SK-N-MC (cell line): ENCODE results near the gene UNC50.

ENCODE experiments used
- DNase-seq: peaks from one replicate; pipeline ENCODE4 v3.0.0-alpha.2; 2011; ENCODE audit warnings: low read depth, low spot score
- H3K27ac ChIP-seq: fragments of 200-600 bp; sonication (generic); 2 replicates; pipeline ENCODE4 v1.5.1; 2016; ENCODE audit warnings: mixed run types
- H3K36me3 ChIP-seq: fragments of 200-600 bp; sonication (generic); 2 replicates; pipeline ENCODE4 v1.6.1; 2017; ENCODE audit warnings: antibody characterized with exemption, low read length, mixed read lengths; ENCODE audit not compliant: insufficient read depth
- H3K4me3 ChIP-seq: fragments of 200-600 bp; sonication (generic); 2 replicates; pipeline ENCODE4 v1.5.1; 2016
- H3K9ac ChIP-seq: fragments of 200-600 bp; sonication (generic); 2 replicates; pipeline ENCODE4 v1.8.0; 2017; ENCODE audit warnings: mixed run types, mixed read lengths; ENCODE audit not compliant: insufficient read length
- H3K9me3 ChIP-seq: fragments of 200-600 bp; sonication (generic); 2 replicates; pipeline ENCODE4 v1.6.1; 2017; ENCODE audit warnings: low read depth, mild to moderate bottlenecking, antibody characterized with exemption, low read length, moderate library complexity, mixed read lengths
- EZH2 ChIP-seq: fragments of 200-600 bp; sonication (generic); IDR thresholded peaks from one replicate; pipeline ENCODE4 v1.6.1; 2017; ENCODE audit warnings: antibody characterized with exemption
- FOXP2 ChIP-seq: optimal IDR thresholded peaks from 2 replicates; pipeline ENCODE3; 2011; ENCODE audit warnings: mild to moderate bottlenecking, moderate library complexity; ENCODE audit not compliant: insufficient read depth; ENCODE audit errors: extremely low read length, control extremely low read depth
- POLR2AphosphoS5 ChIP-seq: IDR thresholded peaks from 2 replicates; pipeline ENCODE4 v1.6.1; 2012; ENCODE audit warnings: mild to moderate bottlenecking, low read depth, low read length, borderline replicate concordance

The UNC50 gene

DNA sequence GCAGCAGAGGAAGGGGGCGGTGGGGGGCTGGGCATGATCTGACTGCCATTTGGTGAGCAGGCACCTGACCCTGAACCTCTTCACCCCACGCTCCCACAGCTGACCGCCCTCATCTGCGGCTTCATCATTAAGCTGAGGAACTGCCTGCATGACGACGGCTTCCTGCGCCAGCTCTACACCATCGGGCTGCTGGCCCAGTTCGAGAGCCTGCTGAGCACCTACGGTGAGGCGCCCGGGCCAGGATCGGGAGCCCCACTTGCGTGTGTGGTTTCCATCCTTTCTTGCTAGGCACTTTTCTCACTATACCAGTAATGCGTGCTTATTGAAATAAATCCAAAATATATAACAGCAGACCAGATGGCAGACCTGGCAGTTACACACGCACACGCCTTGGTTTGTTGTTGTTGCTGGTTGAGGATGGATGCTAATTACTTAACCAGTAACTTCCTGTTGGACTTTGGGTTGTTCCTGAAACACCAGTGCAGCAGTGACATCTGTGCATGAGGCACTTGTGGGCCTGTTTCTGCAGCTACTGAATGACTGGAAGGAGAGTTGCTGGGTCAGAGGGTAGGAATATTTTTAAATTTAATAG is 43.8 kb upstream of the UNC50 start:
- Histone ChIP-seq H3K36me3 (peaks cover 5% of the 10 kb centered on the region; the same call in 1 of the 2 replicates), H3K9me3 (no peaks in the 10 kb centered on the region), H3K27ac (no peak overlapping the region), H3K4me3 (no peak overlapping the region), H3K9ac (no peak overlapping the region)
- no peak for TF ChIP-seq FOXP2
- TF ChIP-seq EZH2: no peak
- no peak for TF ChIP-seq POLR2AphosphoS5
- DNase-seq: no peak

DNA sequence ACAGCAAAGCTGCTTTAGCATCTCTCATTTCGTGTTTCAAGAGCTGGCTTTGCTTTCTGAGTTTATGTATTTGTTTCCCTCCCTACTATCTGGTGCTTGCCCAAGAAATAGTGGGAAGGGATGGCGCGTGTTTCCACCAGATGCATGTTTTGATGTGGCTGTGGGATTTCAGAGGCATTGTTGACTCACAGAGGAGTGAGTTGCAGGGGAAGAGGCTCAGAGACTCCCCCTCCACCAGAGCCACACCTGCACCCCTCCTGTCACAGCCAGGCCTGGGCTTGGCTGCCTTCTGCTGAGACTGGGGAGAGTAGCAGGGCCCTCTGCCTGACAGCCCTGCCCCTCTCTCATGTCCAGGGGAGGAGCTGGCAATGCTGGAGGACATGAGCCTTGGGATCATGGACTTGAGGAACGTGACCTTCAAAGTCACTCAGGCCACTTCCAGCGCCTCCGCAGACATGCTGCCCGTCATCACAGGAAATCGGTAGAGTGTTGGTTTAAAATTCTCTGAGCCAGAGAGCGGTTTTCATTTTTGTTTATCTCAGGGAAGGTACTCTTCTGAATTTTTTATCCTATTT is 43.0 kb upstream of the UNC50 start:
- no peak for TF ChIP-seq POLR2AphosphoS5
- no peak for TF ChIP-seq EZH2
- TF ChIP-seq FOXP2: no peak
- DNase-seq: no peak
- Histone ChIP-seq H3K27ac (no peak overlapping the region), H3K4me3 (no peak overlapping the region), H3K36me3 (peaks cover 5% of the 10 kb centered on the region; the same call in 1 of the 2 replicates), H3K9ac (no peak overlapping the region), H3K9me3 (no peaks in the 10 kb centered on the region)

DNA sequence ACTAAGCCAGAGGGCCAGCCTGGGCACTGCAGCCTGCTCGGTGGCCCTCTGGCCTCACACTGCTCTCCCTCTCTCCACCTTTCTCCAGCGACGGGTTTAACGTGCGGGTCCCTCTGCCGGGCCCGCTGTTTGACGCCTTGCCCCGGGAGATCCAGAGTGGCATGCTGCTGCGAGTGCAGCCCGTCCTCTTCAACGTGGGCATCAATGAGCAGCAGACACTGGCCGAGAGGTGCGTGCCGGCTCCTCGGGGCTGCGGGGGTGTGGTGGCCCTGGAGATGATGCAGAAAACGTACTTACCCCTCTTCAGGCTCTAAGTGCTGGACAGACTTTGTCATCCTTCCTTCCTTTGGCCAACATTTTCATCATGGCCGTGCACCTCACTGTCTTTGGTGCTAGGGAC is 42.4 kb upstream of the UNC50 start:
- peaks cover 5% of the 10 kb centered on the region; the same call in 1 of the 2 replicates for H3K36me3 ChIP-seq
- no peak for DNase-seq
- no peak overlapping the region for H3K27ac ChIP-seq
- no peak overlapping the region for H3K9ac ChIP-seq
- TF ChIP-seq FOXP2: no peak
- TF ChIP-seq EZH2: no peak
- no peak for TF ChIP-seq POLR2AphosphoS5
- no peaks in the 10 kb centered on the region for H3K9me3 ChIP-seq
- H3K4me3 ChIP-seq: no peak overlapping the region

DNA sequence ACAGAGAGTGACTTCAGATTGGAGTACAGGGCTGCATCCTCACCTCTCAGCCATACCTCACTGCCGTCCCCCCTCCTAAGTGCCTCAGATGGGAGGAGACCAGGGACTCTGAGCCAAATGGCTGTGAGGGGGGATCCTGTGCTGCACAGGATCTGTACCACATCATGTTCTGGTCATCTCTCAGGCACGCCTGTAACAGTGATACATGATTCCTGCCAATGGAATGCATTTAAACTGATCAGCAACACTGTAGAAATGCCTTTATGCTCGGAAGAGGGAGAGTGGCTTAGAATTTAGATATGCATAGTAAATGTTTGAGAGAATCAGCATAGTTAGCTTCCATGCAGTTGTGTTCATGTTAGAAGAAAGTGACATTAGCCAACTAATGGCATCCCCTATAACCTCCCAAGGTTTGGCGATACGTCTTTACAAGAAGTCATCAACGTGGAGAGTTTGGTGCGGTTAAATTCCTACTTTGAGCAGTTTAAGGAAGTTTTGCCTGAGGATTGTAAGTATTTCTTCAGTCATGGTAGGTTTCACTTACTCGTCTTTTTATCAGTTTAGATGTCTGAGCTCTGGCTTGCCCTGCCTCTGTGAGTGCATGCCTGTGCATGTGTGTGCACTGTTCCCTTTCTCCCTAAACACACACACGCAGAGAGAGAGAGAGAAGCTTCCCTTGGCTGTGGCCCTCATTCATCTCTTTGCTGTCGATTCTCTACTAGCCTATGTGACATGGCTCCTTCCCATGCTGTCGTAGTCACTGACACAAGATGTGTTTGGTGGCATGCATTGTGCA is 40.0 kb upstream of the UNC50 start:
- no peak overlapping the region for H3K4me3 ChIP-seq
- no peaks in the 10 kb centered on the region for H3K9me3 ChIP-seq
- no peak overlapping the region for H3K9ac ChIP-seq
- DNase-seq: no peak
- TF ChIP-seq FOXP2 (no peak), POLR2AphosphoS5 (no peak), EZH2 (no peak)
- no peak overlapping the region for H3K27ac ChIP-seq
- peaks cover 5% of the 10 kb centered on the region; the same call in 1 of the 2 replicates for H3K36me3 ChIP-seq

DNA sequence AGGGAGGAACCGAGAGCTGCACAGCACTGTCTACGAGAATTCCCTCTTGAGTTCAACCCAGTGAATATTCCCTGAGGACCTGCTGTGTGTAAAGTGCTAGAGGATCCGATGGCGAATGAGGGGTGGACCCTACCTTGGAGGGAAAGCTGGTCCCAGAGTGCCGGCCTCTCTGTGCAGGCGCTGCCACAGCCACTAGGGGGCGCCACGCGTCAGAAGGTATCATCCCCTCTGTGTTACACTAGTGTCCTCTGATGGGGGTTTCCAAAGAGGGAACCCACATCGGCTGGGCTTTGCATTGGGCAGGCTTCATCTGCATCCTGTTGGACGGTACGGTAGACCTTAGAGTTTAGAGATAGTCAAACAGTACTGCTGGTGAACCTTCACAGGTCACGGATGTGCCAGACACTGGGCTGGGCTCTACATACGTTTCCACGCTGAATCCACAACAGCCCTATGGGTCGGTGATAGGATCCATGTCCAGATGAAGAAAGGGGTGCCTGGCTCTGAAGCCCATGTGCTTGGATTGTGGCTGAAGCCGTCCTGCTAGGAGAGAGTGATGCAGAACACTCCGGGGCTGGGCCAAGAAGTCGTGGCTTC is 39.1 kb upstream of the UNC50 start:
- Histone ChIP-seq H3K36me3 (peaks cover 5% of the 10 kb centered on the region; the same call in 1 of the 2 replicates), H3K4me3 (no peak overlapping the region), H3K27ac (no peak overlapping the region), H3K9me3 (no peaks in the 10 kb centered on the region), H3K9ac (no peak overlapping the region)
- TF ChIP-seq EZH2: no peak
- TF ChIP-seq POLR2AphosphoS5: no peak
- no peak for TF ChIP-seq FOXP2
- DNase-seq: no peak

DNA sequence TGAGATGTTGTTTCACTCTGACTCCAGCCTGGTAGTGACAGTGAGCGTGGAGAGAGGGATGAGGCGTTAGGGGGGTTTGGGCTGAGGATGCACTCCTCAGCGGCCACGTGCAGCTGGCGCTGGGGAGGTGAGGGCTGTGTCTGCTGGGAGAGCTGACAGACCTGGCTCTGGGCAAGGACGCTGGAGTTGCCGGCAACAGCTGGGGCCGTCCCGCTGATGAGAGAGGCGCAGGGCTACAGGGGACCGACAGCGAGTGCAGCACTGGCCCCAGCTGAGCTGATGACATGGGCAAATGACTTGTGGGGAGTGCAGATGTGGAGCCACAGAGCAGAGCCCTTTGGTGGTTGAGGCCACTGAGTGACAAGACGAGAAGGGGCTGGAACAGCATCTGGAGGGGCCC is 38.5 kb upstream of the UNC50 start:
- H3K9ac ChIP-seq: no peak overlapping the region
- no peaks in the 10 kb centered on the region for H3K9me3 ChIP-seq
- no peak for TF ChIP-seq EZH2
- TF ChIP-seq POLR2AphosphoS5: no peak
- no peak for TF ChIP-seq FOXP2
- peaks cover 5% of the 10 kb centered on the region; the same call in 1 of the 2 replicates for H3K36me3 ChIP-seq
- no peak for DNase-seq
- no peak overlapping the region for H3K4me3 ChIP-seq
- H3K27ac ChIP-seq: no peak overlapping the region

DNA sequence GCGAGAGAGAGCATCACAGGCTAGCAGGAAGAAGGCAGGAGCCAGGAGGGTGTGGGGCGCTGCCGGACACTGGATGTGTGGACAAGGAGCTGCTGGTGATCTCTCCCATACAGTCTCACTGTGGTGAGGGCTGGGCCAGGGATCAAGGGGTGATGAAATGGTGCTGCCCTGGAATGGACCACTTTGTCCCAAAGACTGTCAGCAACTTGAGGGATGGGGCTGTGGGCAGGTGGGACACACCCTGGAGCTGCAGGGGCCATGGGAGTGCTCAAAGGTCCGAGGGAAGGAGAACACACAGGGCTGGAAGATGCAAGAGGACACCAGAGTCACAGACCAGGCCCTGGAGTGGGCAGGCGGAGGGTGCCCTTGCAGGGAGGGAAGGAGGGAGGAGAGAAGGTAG is 38.0 kb upstream of the UNC50 start:
- no peaks in the 10 kb centered on the region for H3K9me3 ChIP-seq
- TF ChIP-seq EZH2 (no peak), FOXP2 (no peak), POLR2AphosphoS5 (no peak)
- no peak overlapping the region for H3K27ac ChIP-seq
- H3K4me3 ChIP-seq: no peak overlapping the region
- H3K9ac ChIP-seq: no peak overlapping the region
- peaks cover 5% of the 10 kb centered on the region; the same call in 1 of the 2 replicates for H3K36me3 ChIP-seq
- no peak for DNase-seq

DNA sequence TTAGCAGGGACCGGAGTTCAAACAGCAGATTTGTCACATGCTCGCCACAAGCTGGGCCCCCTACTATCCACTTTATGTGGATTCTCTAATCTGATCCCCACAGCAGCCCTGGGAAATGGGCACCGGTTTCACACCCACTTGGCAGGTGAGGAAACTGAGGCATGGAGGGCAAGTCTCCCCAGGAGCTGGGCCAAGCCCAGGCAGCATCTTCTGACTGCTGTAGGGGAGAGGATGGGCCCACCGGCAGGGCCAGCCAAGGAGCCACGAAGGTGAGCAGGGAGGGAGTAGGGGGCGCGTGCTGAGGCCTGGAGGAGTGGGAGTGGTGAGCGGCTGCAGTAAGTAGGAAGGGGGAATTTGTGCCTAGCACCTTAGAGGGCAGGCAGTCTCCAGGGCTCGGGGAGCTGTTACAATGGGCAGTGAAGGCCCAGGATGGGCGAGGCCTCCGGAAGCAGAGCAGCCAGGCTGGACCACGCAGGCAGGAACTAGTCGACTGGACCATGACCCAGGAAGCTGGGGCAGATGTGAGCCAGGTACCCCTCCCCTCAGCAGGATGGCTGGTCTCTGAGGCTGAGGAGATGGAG is 37.2 kb upstream of the UNC50 start:
- Histone ChIP-seq H3K27ac (no peak overlapping the region), H3K9ac (no peak overlapping the region), H3K9me3 (no peaks in the 10 kb centered on the region), H3K4me3 (no peak overlapping the region), H3K36me3 (peaks cover 5% of the 10 kb centered on the region; the same call in 1 of the 2 replicates)
- DNase-seq: no peak
- no peak for TF ChIP-seq FOXP2
- no peak for TF ChIP-seq POLR2AphosphoS5
- TF ChIP-seq EZH2: no peak
